ENCODE measurements around the gene C13orf42. TPM values are rescaled to one million over a fixed set of nuclear protein-coding genes. Genes with fewer than 3 reads are reported as not detected.

C13orf42 gene
- total RNA-seq, 4 donors from 2014 or later = not detected

DNA sequence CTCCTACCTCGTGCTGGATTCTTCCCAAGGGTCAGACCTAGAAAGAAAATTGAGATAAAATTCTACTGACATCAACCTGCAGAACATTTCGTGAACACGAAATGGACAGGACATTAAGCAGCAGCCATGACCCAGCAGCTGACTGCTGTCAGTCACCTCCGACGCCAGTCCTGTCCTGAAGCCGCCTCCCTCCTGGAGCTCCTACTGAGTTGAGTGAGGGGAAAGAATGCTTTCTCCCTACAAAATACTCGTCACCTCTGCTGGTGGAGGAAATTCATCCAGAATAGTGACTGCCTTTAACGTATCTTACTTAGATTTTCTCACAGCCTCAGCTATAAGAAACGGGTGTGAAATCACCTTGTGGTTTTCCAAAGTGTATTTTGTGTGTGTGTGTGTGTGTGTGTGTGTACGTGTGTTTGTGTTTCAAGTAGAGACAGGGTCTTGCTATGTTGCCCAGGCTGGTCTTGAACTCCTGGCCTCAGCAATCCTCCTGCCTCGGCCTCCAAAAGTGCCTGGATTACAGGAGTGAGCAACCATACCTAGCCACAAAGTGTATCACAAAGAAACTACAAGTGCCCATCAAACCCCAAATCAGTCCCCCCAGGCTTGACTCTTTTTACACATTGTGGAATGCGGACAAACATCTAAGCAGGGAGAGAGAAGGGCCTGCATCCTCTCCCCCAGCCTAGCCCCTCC is 2.3 kb upstream of the C13orf42 start:
- TF ChIP-seq POLR2A (IDR thresholded peaks at IDR 0.05) (no peak), CTCF (IDR thresholded peaks at IDR 0.05) (no peak)
- no peaks in the 10 kb centered on the region for H3K4me1 ChIP-seq
- no peaks in the 10 kb centered on the region for H3K9me3 ChIP-seq
- no peaks in the 10 kb centered on the region for H3K27me3 ChIP-seq
- 75 to 88% methylated on average over 12 of the region's 12 CpGs for WGBS, 2 donors
- no peaks in the 10 kb centered on the region for H3K36me3 ChIP-seq
- intact Hi-C loops (cut with DNase I) = no loop called here
- no peak for DNase-seq
- H3K27ac ChIP-seq = no peak overlapping the region
- H3K4me3 ChIP-seq (replicated peaks in 1 of 3) = no peak overlapping the region

DNA sequence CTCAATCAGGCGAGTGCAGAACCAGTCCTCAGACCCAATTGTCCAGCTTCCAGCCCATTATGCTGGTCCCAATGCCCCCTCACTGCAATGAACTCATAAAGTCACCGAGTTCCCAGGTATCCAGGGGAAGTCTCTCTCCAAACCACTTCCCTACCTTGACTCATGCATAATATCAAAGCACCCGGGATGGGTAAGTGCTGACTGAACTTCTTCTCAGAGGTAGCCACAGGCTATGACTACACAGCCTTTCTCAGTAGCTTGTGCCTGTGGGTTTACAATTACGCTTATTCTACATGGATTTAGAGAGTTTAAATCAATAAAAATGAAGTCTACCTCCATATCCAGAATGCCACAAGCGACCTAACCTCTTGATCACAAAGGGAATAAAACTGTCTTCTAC is 1.7 kb upstream of the C13orf42 start:
- no peak for DNase-seq
- no peaks in the 10 kb centered on the region for H3K27me3 ChIP-seq
- TF ChIP-seq CTCF (IDR thresholded peaks at IDR 0.05) (no peak), POLR2A (IDR thresholded peaks at IDR 0.05) (no peak)
- H3K4me1 ChIP-seq = no peaks in the 10 kb centered on the region
- H3K9me3 ChIP-seq = no peaks in the 10 kb centered on the region
- intact Hi-C loops (cut with DNase I) = no loop called here
- WGBS, 2 donors = 81 to 92% methylated on average over 5 of the region's 5 CpGs
- no peak overlapping the region for H3K4me3 ChIP-seq (replicated peaks in 1 of 3)
- H3K27ac ChIP-seq = no peak overlapping the region
- no peaks in the 10 kb centered on the region for H3K36me3 ChIP-seq

- no peak overlapping the region for H3K27ac ChIP-seq
- H3K9me3 ChIP-seq = no peaks in the 10 kb centered on the region
- intact Hi-C loops (cut with DNase I) = no loop called here
- no peak for DNase-seq
- H3K4me1 ChIP-seq = no peaks in the 10 kb centered on the region
- no peak overlapping the region for H3K4me3 ChIP-seq (replicated peaks in 1 of 3)
- no peak for TF ChIP-seq CTCF (IDR thresholded peaks at IDR 0.05)
- no peak for TF ChIP-seq POLR2A (IDR thresholded peaks at IDR 0.05)
- no peaks in the 10 kb centered on the region for H3K27me3 ChIP-seq
- H3K36me3 ChIP-seq = no peaks in the 10 kb centered on the region
- 0 to 33% methylated on average over 1 of the region's 1 CpG for WGBS, 2 donors
Observed at GRCh38 chr13:51111997-51112396, 923 bp upstream of the C13orf42 start.

GRCh38 chr13:51107996-51108395 is 3.1 kb downstream of the C13orf42 start:
- no peaks in the 10 kb centered on the region for H3K9me3 ChIP-seq
- DNase-seq = no peak
- intact Hi-C loops (cut with DNase I) = no loop called here
- no peak for TF ChIP-seq POLR2A (IDR thresholded peaks at IDR 0.05)
- TF ChIP-seq CTCF (IDR thresholded peaks at IDR 0.05) = no peak
- no peaks in the 10 kb centered on the region for H3K27me3 ChIP-seq
- H3K4me1 ChIP-seq = no peaks in the 10 kb centered on the region
- no peaks in the 10 kb centered on the region for H3K36me3 ChIP-seq
- no peak overlapping the region for H3K4me3 ChIP-seq (replicated peaks in 1 of 3)
- 90 to 94% methylated on average over 4 of the region's 4 CpGs for whole genome bisulfite sequencing, 2 donors
- no peak overlapping the region for H3K27ac ChIP-seq

- no peaks in the 10 kb centered on the region for H3K27me3 ChIP-seq
- H3K9me3 ChIP-seq = no peaks in the 10 kb centered on the region
- no peaks in the 10 kb centered on the region for H3K36me3 ChIP-seq
- TF ChIP-seq POLR2A (IDR thresholded peaks at IDR 0.05) (no peak), CTCF (IDR thresholded peaks at IDR 0.05) (no peak)
- intact Hi-C loops (cut with DNase I) = no loop called here
- WGBS, 2 donors = 92 to 94% methylated on average over 4 of the region's 4 CpGs
- H3K4me1 ChIP-seq = no peaks in the 10 kb centered on the region
- no peak for DNase-seq
- no peak overlapping the region for H3K4me3 ChIP-seq (replicated peaks in 1 of 3)
- no peak overlapping the region for H3K27ac ChIP-seq
Observed at GRCh38 chr13:51105046-51105445, 6.0 kb downstream of the C13orf42 start.
